Measurements from ENCODE around the gene DPH7. TPM values are rescaled to one million over a fixed set of nuclear protein-coding genes. Genes with fewer than 3 reads are reported as not detected.
A peak's percentile ranks its signal among the peaks of the same experiment; 100 is the strongest.

Gene DPH7
- total and polyA plus RNA-seq, 2 of the 8 experiments (the other 6 are each of a cell fraction or from before 2014, with no cell fraction given) = 44.6 to 45.5 TPM

DNA sequence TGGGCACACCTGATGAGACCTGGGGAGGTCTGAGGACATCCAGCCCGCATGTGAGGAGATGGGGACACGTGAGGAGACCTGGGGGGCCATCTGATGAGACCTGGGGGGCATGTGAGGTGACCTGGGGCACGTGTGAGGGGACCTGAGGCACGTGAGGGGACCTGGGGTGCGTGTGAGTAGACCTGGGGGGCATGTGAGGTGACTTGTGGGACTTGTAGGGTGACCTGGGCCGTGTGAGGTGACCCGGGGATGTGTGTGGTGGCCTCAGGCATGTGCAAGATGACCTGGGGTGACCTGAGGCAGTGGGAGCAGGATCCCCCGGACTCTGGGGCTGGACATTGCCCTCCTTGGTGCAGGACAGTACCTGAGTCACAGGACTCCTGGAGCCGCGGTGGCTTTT is 59.2 kb downstream of the DPH7 start:
- Histone ChIP-seq H3K14ac (ENCODE audit: insufficient read length) (no peak overlapping the region), H3K9ac (replicated peaks in 1 of 4; ENCODE audit: extremely low read depth in 1 of 4, low read depth in 3 of 4, low read length in 3 of 4) (no peak overlapping the region), H3K79me1 (ENCODE audit: low read depth, low read length) (no peaks in the 10 kb centered on the region), H2AFZ (ENCODE audit: low read length) (no peak overlapping the region), H3K27ac (ENCODE audit: low read depth, low read length) (no peak overlapping the region), H2AK5ac (ENCODE audit: low read depth, low read length) (no peak overlapping the region), H3K4me3 (ENCODE audit: extremely low read depth in 1 of 4, insufficient read depth in 2 of 4, low read depth in 3 of 4, low read length in 4 of 4) (no peak overlapping the region), H3K18ac (ENCODE audit: extremely low read depth, low read length) (peak overlapping the region; percentile 48; the same call in 1 of the 2 replicates), H2BK15ac (ENCODE audit: low read length) (no peak overlapping the region), H3K4me1 (replicated peaks in 1 of 4; ENCODE audit: control insufficient read depth in 3 of 4, insufficient read depth in 4 of 4, low read length in 3 of 4) (no peaks in the 10 kb centered on the region; a peak in 1 of 7 replicates), H3K56ac (replicated peaks; ENCODE audit: insufficient read length, low read depth, low read length) (no peak overlapping the region), H4K91ac (replicated peaks; ENCODE audit: insufficient read length, low read length) (no peak overlapping the region), H3K4me2 (ENCODE audit: insufficient read depth in 1 of 2, low read depth in 2 of 2, low read length in 2 of 2) (no peak overlapping the region), H2BK120ac (replicated peaks; ENCODE audit: low read depth, low read length) (no peak overlapping the region), H3K9me3 (ENCODE audit: insufficient read depth in 2 of 2, low read depth in 1 of 2, low read length in 1 of 2) (peaks cover 0 to 2% of the 10 kb centered on the region in 2 experiments; a peak in 1 of 4 replicates), H3K23ac (ENCODE audit: insufficient read length) (no peak overlapping the region), H3K23me2 (ENCODE audit: low read depth, low read length) (peaks cover 3% of the 10 kb centered on the region; the same call in 1 of the 2 replicates), H4K20me1 (replicated peaks in 1 of 2; ENCODE audit: control insufficient read depth in 1 of 2, insufficient read depth in 2 of 2, low read length in 2 of 2) (peaks cover 0 to 1% of the 10 kb centered on the region in 2 experiments), H3K4ac (replicated peaks; ENCODE audit: insufficient read length, low read depth, low read length) (no peak overlapping the region), H3K79me2 (ENCODE audit: control insufficient read depth in 1 of 2, insufficient read depth in 2 of 2, low read length in 2 of 2) (no peaks in the 10 kb centered on the region), H3K27me3 (replicated peaks in 1 of 4; ENCODE audit: control insufficient read depth in 3 of 4, extremely low read depth in 1 of 4, insufficient read depth in 3 of 4, low read length in 3 of 4) (no peaks in the 10 kb centered on the region), H2BK20ac (ENCODE audit: low read length) (no peak overlapping the region), H4K5ac (ENCODE audit: insufficient read length, low read depth, low read length) (no peak overlapping the region), H2BK12ac (ENCODE audit: low read depth, low read length) (no peak overlapping the region), H4K8ac (ENCODE audit: extremely low read depth, insufficient read depth, low read length) (no peak overlapping the region), H2BK5ac (ENCODE audit: low read depth, low read length) (no peak overlapping the region), H3K36me3 (ENCODE audit: control insufficient read depth in 2 of 4, insufficient read depth in 4 of 4, low read length in 3 of 4) (no peaks in the 10 kb centered on the region; a peak in 2 of 8 replicates)
- WGBS, 2 experiments (ENCODE audit: extremely low coverage in 1 of 2, insufficient coverage in 1 of 2, insufficient read length in 1 of 2, insufficient replicate concordance in 2 of 2, low coverage in 1 of 2, low lambda C conversion rate in 2 of 2, missing lambda C conversion rate in 1 of 2) = 87% methylated on average over 10 of the region's 10 CpGs; no CpG with 5 or more reads in 1 of the 2 experiments
- POLR2A ChIA-PET (ENCODE audit: partially characterized antibody) = no interaction called here
- CTCF ChIA-PET (ENCODE audit: partially characterized antibody) = interaction anchor here (2.4 kb wide), 1 partner anchor 10 kb away, joined by 9 read pairs; no protein-coding TSS in a partner anchor
- FAIRE-seq (no peak), DNase-seq (ENCODE audit: low read depth in 1 of 2, low spot score in 2 of 2) (no peak)
- TF ChIP-seq GABPA (IDR thresholded peaks at IDR 0.05; ENCODE audit: borderline replicate concordance, insufficient read depth, low read length) = no peak
- no peak for TF ChIP-seq CBX8 (IDR thresholded peaks at IDR 0.05; ENCODE audit: borderline replicate concordance, low read depth, low read length)
- TF ChIP-seq CEBPB (IDR thresholded peaks at IDR 0.05; ENCODE audit: low read depth, low read length) = no peak
- TF ChIP-seq ZNF274 (IDR thresholded peaks at IDR 0.05; ENCODE audit: borderline replicate concordance, extremely low read depth, low read length) = no peak
- TF ChIP-seq FOSL1 (IDR thresholded peaks at IDR 0.05; ENCODE audit: insufficient read depth, low read depth, low read length) = no peak
- TF ChIP-seq CTBP2 (IDR thresholded peaks at IDR 0.05; ENCODE audit: borderline replicate concordance, insufficient read depth, insufficient read length, low read length) = no peak
- no peak for TF ChIP-seq NRF1 (IDR thresholded peaks at IDR 0.05; ENCODE audit: low read depth, low read length)
- TF ChIP-seq RNF2 (IDR thresholded peaks at IDR 0.05; ENCODE audit: borderline replicate concordance, low read depth, low read length, missing control alignments, poor library complexity, severe bottlenecking) = no peak
- TF ChIP-seq ATF2 (IDR thresholded peaks at IDR 0.05; ENCODE audit: low read length) = no peak
- TF ChIP-seq ASH2L (IDR thresholded peaks at IDR 0.05; ENCODE audit: low read length) = no peak
- no peak for TF ChIP-seq MAFK (IDR thresholded peaks at IDR 0.05; ENCODE audit: low read depth, low read length)
- TF ChIP-seq JUND (IDR thresholded peaks at IDR 0.05; ENCODE audit: low read length) = no peak
